Naive thymus-derived CD4-positive, alpha-beta T cell (primary cell): Measurements from ENCODE around the gene ADGRL2. TPM values are rescaled to one million over a fixed set of nuclear protein-coding genes. Genes with fewer than 3 reads are reported as not detected.

ENCODE experiments used
- ATAC-seq: fragments of 150-1000 bp; cut with Tn5 transposase; 2 replicates; pipeline ENCODE4 v1.10.0; 2021; ENCODE audit warnings: mild to moderate bottlenecking, moderate library complexity
- CTCF ChIA-PET: fragments of 350-600 bp; sonication (Branson Sonifier 250); formaldehyde crosslinking; loops from one replicate; lab custom pipeline; 2021; ENCODE audit warnings: antibody characterized with exemption; lab: Charles Lee
- POLR2A ChIA-PET: fragments of 350-600 bp; sonication (Branson Sonifier 250); formaldehyde crosslinking; loops from one replicate; lab custom pipeline; 2021; ENCODE audit warnings: antibody characterized with exemption, inconsistent platforms; lab: Charles Lee
- DNase-seq, 9 donors: peaks; one replicate each; pipeline versions ENCODE4 v3.0.0 to v3.0.0-alpha.2; 2020 to 2022; ENCODE audit warnings: mixed read lengths in 1 of 9
- H3K27ac ChIP-seq: one replicate; pipeline ENCODE4 v1.7.0; 2013; ENCODE audit warnings: mild to moderate bottlenecking, low read depth, low read length, moderate library complexity
- H3K27me3 ChIP-seq, 2 donors: one replicate each; pipeline ENCODE4 v1.7.0; 2013; ENCODE audit warnings: low read length in 2 of 2, mild to moderate bottlenecking in 2 of 2, moderate library complexity in 2 of 2; ENCODE audit not compliant: control insufficient read depth in 2 of 2, insufficient read depth in 2 of 2
- H3K36me3 ChIP-seq, 3 experiments: 1 replicate in 2 of 3; 2 replicates in 1 of 3; pipeline ENCODE4 v1.7.0; 2013; ENCODE audit warnings: low read length in 3 of 3, mild to moderate bottlenecking in 3 of 3, moderate library complexity in 1 of 3; ENCODE audit not compliant: insufficient read depth in 3 of 3, control insufficient read depth in 2 of 3
- H3K4me1 ChIP-seq, 2 donors: one replicate each; pipeline ENCODE4 v1.7.0; 2013; ENCODE audit warnings: low read length in 2 of 2, mild to moderate bottlenecking in 2 of 2, moderate library complexity in 1 of 2; ENCODE audit not compliant: control insufficient read depth in 2 of 2, insufficient read depth in 2 of 2
- H3K4me3 ChIP-seq: 2 replicates; pipeline ENCODE4 v1.7.0; 2013; ENCODE audit warnings: mild to moderate bottlenecking, low read length
- H3K9me3 ChIP-seq, 3 experiments: 1 replicate in 2 of 3; 2 replicates in 1 of 3; pipeline ENCODE4 v1.7.0; 2013; ENCODE audit warnings: low read length in 3 of 3; ENCODE audit not compliant: control insufficient read depth in 2 of 3
- H3K27ac Mint-ChIP-seq, 9 donors: one replicate each; pipeline ENCODE4 v1.8.0; 2020 to 2022; ENCODE audit warnings: mixed read lengths in 9 of 9, mild to moderate bottlenecking in 8 of 9, moderate library complexity in 5 of 9, inconsistent platforms in 2 of 9
- H3K27me3 Mint-ChIP-seq, 5 donors: one replicate each; pipeline ENCODE4 v1.8.0; 2021 to 2022; ENCODE audit warnings: mixed read lengths in 5 of 5, mild to moderate bottlenecking in 1 of 5
- H3K36me3 Mint-ChIP-seq, 5 donors: one replicate each; pipeline ENCODE4 v1.8.0; 2020 to 2022; ENCODE audit warnings: mixed read lengths in 5 of 5, mild to moderate bottlenecking in 3 of 5, inconsistent platforms in 1 of 5
- H3K4me1 Mint-ChIP-seq, 7 donors: one replicate each; pipeline ENCODE4 v1.8.0; 2020 to 2022; ENCODE audit warnings: mixed read lengths in 7 of 7, mild to moderate bottlenecking in 3 of 7, inconsistent platforms in 1 of 7
- H3K4me3 Mint-ChIP-seq, 10 donors: one replicate each; pipeline ENCODE4 v1.8.0; 2020 to 2022; ENCODE audit warnings: mild to moderate bottlenecking in 10 of 10, mixed read lengths in 10 of 10, moderate library complexity in 6 of 10, inconsistent platforms in 2 of 10
- H3K9me3 Mint-ChIP-seq, 11 donors: one replicate each; pipeline ENCODE4 v1.8.0; 2020 to 2022; ENCODE audit warnings: mixed read lengths in 11 of 11, mild to moderate bottlenecking in 4 of 11, inconsistent platforms in 1 of 11, moderate library complexity in 1 of 11
- intact Hi-C, 2 donors: fragments of 100-400 bp; cut with micrococcal nuclease; formaldehyde crosslinking; loops; one replicate each; pipeline ENCODE4 v1.15.1; 2023
- polyA plus RNA-seq, 2 donors: library from polyadenylated mRNA; unstranded; fragments of 300-500 nt; fragmentation: Illumina TruSeq; gene quantifications; one replicate each; pipeline ENCODE4 v1.2.3, GENCODE V29; 2021
- total RNA-seq, 6 experiments: library from RNA in 5 of 6; stranded (reverse) in 5 of 6; gene quantifications; 1 replicate in 5 of 6; 2 replicates in 1 of 6; pipeline ENCODE4 v1.2.3 and lab custom pipeline; 2021 to 2026

The ADGRL2 gene
- total and polyA plus RNA-seq, 7 experiments from 2014 or later = not detected

- peaks cover 0 to 5% (median 0%) of the 10 kb centered on the region in 11 donors for H3K9me3 Mint-ChIP-seq
- no peak for DNase-seq
- no peak overlapping the region for H3K27ac ChIP-seq
- no peak for ATAC-seq
- H3K4me3 Mint-ChIP-seq = no peak overlapping the region
- H3K36me3 Mint-ChIP-seq = no peaks in the 10 kb centered on the region
- CTCF ChIA-PET = no interaction called here
- H3K27me3 Mint-ChIP-seq = no peaks in the 10 kb centered on the region
- H3K4me1 Mint-ChIP-seq = no peaks in the 10 kb centered on the region
- no peaks in the 10 kb centered on the region for H3K4me1 ChIP-seq
- POLR2A ChIA-PET = no interaction called here
- H3K4me3 ChIP-seq = no peak overlapping the region
- H3K27me3 ChIP-seq = no peaks in the 10 kb centered on the region
- H3K36me3 ChIP-seq = no peaks in the 10 kb centered on the region
- no peak overlapping the region for H3K27ac Mint-ChIP-seq
- intact Hi-C loops = no loop called here
- H3K9me3 ChIP-seq = no peaks in the 10 kb centered on the region
Observed at GRCh38 chr1:81937791-81938450, 137.2 kb downstream of the ADGRL2 start.

- Mint-ChIP-seq H3K27ac (no peak overlapping the region), H3K9me3 (no peaks in the 10 kb centered on the region), H3K27me3 (no peaks in the 10 kb centered on the region), H3K4me3 (no peak overlapping the region), H3K4me1 (no peaks in the 10 kb centered on the region), H3K36me3 (no peaks in the 10 kb centered on the region)
- intact Hi-C loops = no loop called here
- Histone ChIP-seq H3K27ac (no peak overlapping the region), H3K36me3 (no peaks in the 10 kb centered on the region), H3K9me3 (no peaks in the 10 kb centered on the region), H3K4me1 (no peaks in the 10 kb centered on the region), H3K27me3 (no peaks in the 10 kb centered on the region), H3K4me3 (no peak overlapping the region)
- ATAC-seq = no peak
- DNase-seq = no peak
- POLR2A ChIA-PET = no interaction called here
- CTCF ChIA-PET = no interaction called here
Observed at GRCh38 chr1:81948495-81948894, 147.8 kb downstream of the ADGRL2 start.

GRCh38 chr1:81949421-81949820, 148.7 kb downstream of the ADGRL2 start:
- DNase-seq (no peak), ATAC-seq (no peak)
- H3K27ac ChIP-seq = no peak overlapping the region
- CTCF ChIA-PET = no interaction called here
- intact Hi-C loops = no loop called here
- H3K27me3 ChIP-seq = no peaks in the 10 kb centered on the region
- H3K27ac Mint-ChIP-seq = no peak overlapping the region
- H3K9me3 ChIP-seq = no peaks in the 10 kb centered on the region
- no peaks in the 10 kb centered on the region for H3K4me1 ChIP-seq
- no peak overlapping the region for H3K4me3 ChIP-seq
- H3K4me3 Mint-ChIP-seq = no peak overlapping the region
- H3K4me1 Mint-ChIP-seq = no peaks in the 10 kb centered on the region
- no peaks in the 10 kb centered on the region for H3K36me3 ChIP-seq
- no peaks in the 10 kb centered on the region for H3K9me3 Mint-ChIP-seq
- no peaks in the 10 kb centered on the region for H3K36me3 Mint-ChIP-seq
- H3K27me3 Mint-ChIP-seq = no peaks in the 10 kb centered on the region
- POLR2A ChIA-PET = no interaction called here

- no peak overlapping the region for H3K4me3 Mint-ChIP-seq
- Histone ChIP-seq H3K4me1 (no peaks in the 10 kb centered on the region), H3K9me3 (no peaks in the 10 kb centered on the region), H3K36me3 (no peaks in the 10 kb centered on the region), H3K27ac (no peak overlapping the region), H3K4me3 (no peak overlapping the region), H3K27me3 (no peaks in the 10 kb centered on the region)
- peak overlapping the region in 1 of 9 donors; percentile 15 for H3K27ac Mint-ChIP-seq
- no peaks in the 10 kb centered on the region for H3K9me3 Mint-ChIP-seq
- H3K36me3 Mint-ChIP-seq = no peaks in the 10 kb centered on the region
- CTCF ChIA-PET = no interaction called here
- H3K27me3 Mint-ChIP-seq = no peaks in the 10 kb centered on the region
- H3K4me1 Mint-ChIP-seq = no peaks in the 10 kb centered on the region
- POLR2A ChIA-PET = no interaction called here
- ATAC-seq (no peak), DNase-seq (no peak)
- intact Hi-C loops = no loop called here
Observed at GRCh38 chr1:81950037-81950436, 149.3 kb downstream of the ADGRL2 start.

- intact Hi-C loops = no loop called here
- Histone ChIP-seq H3K27me3 (no peaks in the 10 kb centered on the region), H3K27ac (no peak overlapping the region), H3K36me3 (no peaks in the 10 kb centered on the region), H3K9me3 (no peaks in the 10 kb centered on the region), H3K4me1 (no peaks in the 10 kb centered on the region), H3K4me3 (no peak overlapping the region)
- Mint-ChIP-seq H3K27me3 (no peaks in the 10 kb centered on the region), H3K36me3 (no peaks in the 10 kb centered on the region), H3K9me3 (no peaks in the 10 kb centered on the region), H3K27ac (no peak overlapping the region), H3K4me1 (no peaks in the 10 kb centered on the region), H3K4me3 (no peak overlapping the region)
- no peak for DNase-seq
- ChIA-PET CTCF (no interaction called here), POLR2A (no interaction called here)
- ATAC-seq = no peak
Observed at GRCh38 chr1:81950591-81951244, 150.0 kb downstream of the ADGRL2 start.

GRCh38 chr1:81954534-81955020, 153.8 kb downstream of the ADGRL2 start:
- Mint-ChIP-seq H3K27me3 (no peaks in the 10 kb centered on the region), H3K27ac (no peak overlapping the region), H3K36me3 (no peaks in the 10 kb centered on the region), H3K9me3 (peaks cover 0 to 6% (median 0%) of the 10 kb centered on the region in 11 donors), H3K4me1 (no peaks in the 10 kb centered on the region), H3K4me3 (no peak overlapping the region)
- Histone ChIP-seq H3K27me3 (no peaks in the 10 kb centered on the region), H3K4me3 (no peak overlapping the region), H3K36me3 (no peaks in the 10 kb centered on the region), H3K9me3 (no peaks in the 10 kb centered on the region), H3K27ac (no peak overlapping the region), H3K4me1 (no peaks in the 10 kb centered on the region)
- ChIA-PET POLR2A (no interaction called here), CTCF (no interaction called here)
- intact Hi-C loops = no loop called here
- no peak for ATAC-seq
- DNase-seq = no peak

- Histone ChIP-seq H3K27me3 (no peaks in the 10 kb centered on the region), H3K27ac (no peak overlapping the region), H3K36me3 (no peaks in the 10 kb centered on the region), H3K9me3 (no peaks in the 10 kb centered on the region), H3K4me1 (no peaks in the 10 kb centered on the region), H3K4me3 (no peak overlapping the region)
- DNase-seq (no peak), ATAC-seq (no peak)
- intact Hi-C loops = no loop called here
- peaks cover 0 to 5% (median 0%) of the 10 kb centered on the region in 5 donors for H3K27me3 Mint-ChIP-seq
- H3K27ac Mint-ChIP-seq = no peak overlapping the region
- H3K9me3 Mint-ChIP-seq = peaks cover 0 to 6% (median 0%) of the 10 kb centered on the region in 11 donors
- no peaks in the 10 kb centered on the region for H3K4me1 Mint-ChIP-seq
- ChIA-PET CTCF (no interaction called here), POLR2A (no interaction called here)
- no peaks in the 10 kb centered on the region for H3K36me3 Mint-ChIP-seq
- no peak overlapping the region for H3K4me3 Mint-ChIP-seq
Observed at GRCh38 chr1:81967951-81968350, 167.2 kb downstream of the ADGRL2 start.
